ENCODE measurements around the gene RNF2. TPM values are rescaled to one million over a fixed set of nuclear protein-coding genes. Genes with fewer than 3 reads are reported as not detected.

The RNF2 gene
- total and polyA plus RNA-seq, 2 of the 13 experiments (the other 11 are each of a cell fraction or from before 2014, with no cell fraction given) = 19.3 to 21.7 TPM

- TF ChIP-seq SRSF1 (optimal IDR thresholded peaks at IDR 0.05; ENCODE audit: low read depth, low read length) = peak; percentile 67
- TF ChIP-seq MYNN (CRISPR knock-in tag; IDR thresholded peaks at IDR 0.05; ENCODE audit: low read depth) = 0 out of 2 replicates have a peak, but pooled peaks have one; percentile 19
- TF ChIP-seq KLF12 (CRISPR knock-in tag; IDR thresholded peaks at IDR 0.05; ENCODE audit: borderline replicate concordance) = peak; percentile 83; the same call in 1 of the 2 replicates
- no peak for TF ChIP-seq NFYC (CRISPR knock-in tag; IDR thresholded peaks at IDR 0.05)
- no peak for TF ChIP-seq ZNF75D (CRISPR knock-in tag; IDR thresholded peaks at IDR 0.05; ENCODE audit: borderline replicate concordance)
- peak; percentile 72 for TF ChIP-seq DMAP1 (CRISPR knock-in tag; IDR thresholded peaks at IDR 0.05)
- 0 out of 2 replicates have a peak, but pooled peaks have one; percentile 72 for TF ChIP-seq FOXO4 (CRISPR knock-in tag; conservative IDR thresholded peaks at IDR 0.05)
- peak; percentile 46; the same call in 1 of the 2 replicates for TF ChIP-seq ZNF143 (CRISPR knock-in tag; IDR thresholded peaks at IDR 0.05)
- TF ChIP-seq CC2D1A (CRISPR knock-in tag; IDR thresholded peaks at IDR 0.05) = 0 out of 2 replicates have a peak, but pooled peaks have one; percentile 25
- no peak for TF ChIP-seq TARDBP (CRISPR knock-in tag; IDR thresholded peaks at IDR 0.05)
- TF ChIP-seq SETDB1 (CRISPR knock-in tag; IDR thresholded peaks at IDR 0.05; ENCODE audit: borderline replicate concordance) = no peak
- TF ChIP-seq U2AF2 (IDR thresholded peaks at IDR 0.05; ENCODE audit: low read depth, low read length) = no peak
- TF ChIP-seq SKIL (CRISPR knock-in tag; IDR thresholded peaks at IDR 0.05; ENCODE audit: borderline replicate concordance) = no peak
- TF ChIP-seq JUND (CRISPR knock-in tag; IDR thresholded peaks at IDR 0.05) = no peak
- no peak for TF ChIP-seq ZNF362 (CRISPR knock-in tag; IDR thresholded peaks at IDR 0.05; ENCODE audit: borderline replicate concordance)
- TF ChIP-seq ZNF292 (CRISPR knock-in tag; IDR thresholded peaks at IDR 0.05; ENCODE audit: borderline replicate concordance, low read depth) = no peak
- TF ChIP-seq HIVEP1 (CRISPR knock-in tag; IDR thresholded peaks at IDR 0.05) = no peak
- no peak; the same call in 1 of the 2 replicates for TF ChIP-seq SP4 (CRISPR knock-in tag; IDR thresholded peaks at IDR 0.05)
- no peak for TF ChIP-seq GPBP1L1 (CRISPR knock-in tag; IDR thresholded peaks at IDR 0.05)
- peak; percentile 66 for TF ChIP-seq IKZF4 (CRISPR knock-in tag; IDR thresholded peaks at IDR 0.05; ENCODE audit: borderline replicate concordance, low read depth, not compliant biosample characterization)
- TF ChIP-seq ZEB1 (IDR thresholded peaks at IDR 0.05; ENCODE audit: insufficient replicate concordance, low read depth) = no peak
- peak in 1 of 2 experiments; percentile 56; a peak in 2 of 4 replicates for TF ChIP-seq POLR2A (IDR thresholded peaks at IDR 0.05; ENCODE audit: insufficient read depth in 1 of 2, low read depth in 2 of 2, low read length in 2 of 2)
- TF ChIP-seq RARA (CRISPR knock-in tag; IDR thresholded peaks at IDR 0.05) = peak; percentile 15; the same call in 1 of the 2 replicates
- TF ChIP-seq ZNF326 (CRISPR knock-in tag; IDR thresholded peaks at IDR 0.05; ENCODE audit: borderline replicate concordance) = no peak
- no peak for TF ChIP-seq TRIM24 (CRISPR knock-in tag; IDR thresholded peaks at IDR 0.05)
Measured at GRCh38 chr1:185044981-185045813, at the start of gene RNF2 (continued).

Data from HepG2 (cell line).